Putamen (tissue), 1 donor: ENCODE measurements around the gene PM20D1.

Experiments used
- DNase-seq: peaks from one replicate; pipeline ENCODE4 v3.0.0-alpha.2; 2016; ENCODE audit warnings: low spot score

PM20D1 gene

DNA sequence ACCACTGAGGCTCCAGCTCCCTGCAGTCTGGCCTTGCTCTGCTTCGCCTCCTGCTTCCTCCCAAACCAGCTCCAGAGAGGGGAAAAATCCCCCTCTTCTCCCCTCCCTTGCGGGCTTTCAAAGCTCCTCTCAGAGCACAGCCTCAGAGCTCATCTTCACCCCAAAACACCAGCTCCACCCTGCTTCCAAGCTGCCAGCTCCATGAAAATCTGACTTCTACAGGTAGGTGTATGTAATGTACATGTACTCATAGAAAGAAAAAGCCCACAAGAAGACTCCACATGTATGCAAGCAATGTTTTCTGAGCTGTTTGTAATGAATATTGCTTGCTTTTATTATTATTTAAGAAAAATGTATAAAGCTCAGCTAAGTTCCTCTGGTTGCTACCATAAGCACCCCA lies 45.3 kb downstream of the PM20D1 start:
- DNase-seq, result no peak

DNA sequence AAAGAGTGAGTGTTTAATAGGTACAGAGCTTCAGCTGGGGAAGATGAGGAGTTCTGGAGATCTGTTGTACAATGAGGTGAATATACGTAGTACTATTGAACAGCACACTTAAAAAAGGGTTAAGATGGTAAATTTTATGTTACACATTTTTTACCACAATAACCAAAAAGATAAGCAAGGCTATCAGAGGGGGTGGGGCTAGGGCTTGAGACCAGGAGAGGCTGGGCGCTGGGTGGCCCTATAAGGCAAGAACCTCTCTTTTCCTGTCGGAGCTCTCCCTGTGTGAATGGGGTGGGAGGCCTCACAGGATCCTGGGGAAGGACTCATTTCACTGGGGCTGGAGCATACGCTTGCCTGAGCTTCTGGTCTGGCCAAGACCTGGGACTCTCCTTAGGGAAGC lies 45.9 kb downstream of the PM20D1 start:
- DNase-seq, result no peak

GRCh38 chr1:205802060-205802459 lies 47.9 kb downstream of the PM20D1 start:
- DNase-seq, result no peak

DNA sequence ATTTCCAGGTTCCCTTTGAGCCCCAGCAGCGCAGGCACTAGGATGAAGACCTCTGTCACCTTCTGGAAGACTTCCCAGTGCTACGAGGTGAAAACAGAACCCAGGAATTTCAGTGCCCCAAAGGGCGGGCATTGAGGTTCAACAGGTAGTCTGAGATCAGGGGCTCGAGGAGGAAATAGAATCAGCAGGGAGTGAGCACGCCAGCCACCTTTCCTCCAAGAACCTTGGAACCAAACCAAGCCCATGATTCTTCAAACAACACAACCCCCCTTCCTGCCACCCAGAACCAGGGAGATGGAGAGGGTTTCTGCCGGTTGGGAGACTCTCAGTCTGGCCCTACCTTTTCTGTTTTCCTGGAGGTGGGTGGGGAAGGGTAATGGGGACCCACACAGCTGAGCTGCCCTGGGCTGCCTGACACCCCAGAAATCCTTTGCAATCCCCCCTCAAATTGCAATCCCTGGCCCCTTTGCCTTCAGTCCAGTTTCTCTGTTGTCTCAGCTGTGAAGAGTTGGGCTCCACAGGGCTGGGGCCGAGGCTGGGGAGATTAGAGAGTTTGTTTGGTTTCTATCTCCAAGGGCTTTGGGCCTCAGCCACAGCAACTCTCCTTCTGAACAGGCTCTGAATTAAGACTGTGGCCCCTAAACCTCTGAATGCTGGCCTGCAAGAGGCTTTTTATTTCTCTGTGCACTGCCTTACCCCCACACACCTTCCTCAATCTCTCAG lies 48.8 kb downstream of the PM20D1 start:
- no peak for DNase-seq

DNA sequence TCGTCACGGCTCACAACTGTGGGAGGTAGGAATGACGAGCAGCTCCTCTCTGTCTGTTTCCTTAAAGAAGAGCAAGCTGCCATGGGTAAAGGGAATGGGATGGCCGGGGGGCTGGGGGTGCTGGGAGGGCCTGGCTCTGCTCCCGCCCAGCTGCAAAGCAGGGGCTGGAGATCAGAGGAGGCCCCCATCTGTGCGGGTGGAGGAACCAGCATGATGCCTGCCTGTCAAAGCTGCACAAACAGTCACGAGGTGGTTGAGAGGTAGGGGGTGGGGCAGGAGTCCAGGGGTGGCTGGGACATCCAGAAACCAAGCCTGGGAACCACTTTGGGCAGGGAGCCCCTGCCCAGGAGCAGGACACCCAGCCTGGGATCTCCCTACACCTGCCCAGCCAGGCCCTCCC lies 49.5 kb downstream of the PM20D1 start:
- DNase-seq, result no peak

- DNase-seq, result no peak
These were observed 51.4 kb downstream of the PM20D1 start for GRCh38 chr1:205798577-205798976.

DNA sequence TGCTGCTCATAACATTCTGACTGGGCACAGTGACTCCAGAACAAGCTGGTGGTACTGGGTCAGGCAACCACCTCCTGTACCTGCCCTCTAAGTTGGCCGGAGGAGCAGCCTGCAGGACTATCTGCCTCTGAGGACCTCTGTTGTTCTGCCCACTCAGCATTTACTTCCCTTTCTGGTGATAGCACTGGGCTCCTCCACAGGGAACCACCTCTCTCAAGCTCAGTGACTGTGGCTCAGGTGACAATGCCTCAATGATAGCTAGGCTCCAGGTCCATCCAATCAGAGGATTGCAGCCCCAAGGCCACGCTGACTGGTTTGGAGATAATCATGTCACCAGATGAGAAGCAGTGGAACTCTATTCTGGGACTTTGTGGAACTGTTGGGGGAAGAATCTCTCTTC lies 52.8 kb downstream of the PM20D1 start:
- no peak for DNase-seq

DNA sequence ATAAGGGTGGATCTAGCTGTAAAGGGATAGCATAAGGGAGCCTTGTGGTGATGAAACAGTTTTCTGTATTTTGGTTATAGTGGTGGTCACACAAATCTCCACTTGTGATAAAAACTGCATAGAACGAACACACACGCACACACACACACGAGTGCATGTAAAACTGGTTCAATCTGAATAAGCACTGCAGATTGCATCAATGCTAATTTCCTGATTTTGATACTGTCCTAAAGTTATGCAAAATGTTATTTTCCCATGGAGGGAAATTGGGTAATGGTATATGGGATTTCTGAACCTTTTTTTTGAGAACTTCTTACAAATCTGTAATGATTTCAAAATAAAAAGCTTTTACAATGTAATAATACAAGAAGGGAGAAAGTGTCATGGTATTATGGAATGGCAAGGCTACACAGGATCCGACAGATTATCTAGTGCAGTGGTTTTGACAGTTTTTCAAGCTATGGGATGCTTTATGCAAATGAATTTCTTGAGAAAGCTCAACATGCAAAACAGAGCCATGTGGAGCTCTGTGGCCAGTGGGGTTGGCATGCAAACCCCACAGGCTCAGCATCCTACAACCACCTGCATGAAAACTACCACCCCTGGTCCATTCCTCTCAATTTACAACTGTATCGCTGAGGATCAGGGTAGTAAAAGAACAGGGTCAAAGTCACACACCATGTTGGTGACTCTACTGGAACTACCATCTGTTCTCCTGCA lies 55.8 kb downstream of the PM20D1 start:
- DNase-seq, result no peak

GRCh38 chr1:205792961-205793673 lies 56.8 kb downstream of the PM20D1 start:
- DNase-seq, result no peak

GRCh38 chr1:205792481-205792881 lies 57.5 kb downstream of the PM20D1 start:
- DNase-seq, result no peak

- peak; percentile 67 for DNase-seq
These were observed 58.3 kb downstream of the PM20D1 start for GRCh38 chr1:205791568-205792180.

- DNase-seq, result no peak
These were observed 62.5 kb downstream of the PM20D1 start for GRCh38 chr1:205787287-205787916.

GRCh38 chr1:205786601-205787000 lies 63.3 kb downstream of the PM20D1 start:
- no peak for DNase-seq

- DNase-seq, result no peak
These were observed 64.5 kb downstream of the PM20D1 start for GRCh38 chr1:205785446-205785845.

DNA sequence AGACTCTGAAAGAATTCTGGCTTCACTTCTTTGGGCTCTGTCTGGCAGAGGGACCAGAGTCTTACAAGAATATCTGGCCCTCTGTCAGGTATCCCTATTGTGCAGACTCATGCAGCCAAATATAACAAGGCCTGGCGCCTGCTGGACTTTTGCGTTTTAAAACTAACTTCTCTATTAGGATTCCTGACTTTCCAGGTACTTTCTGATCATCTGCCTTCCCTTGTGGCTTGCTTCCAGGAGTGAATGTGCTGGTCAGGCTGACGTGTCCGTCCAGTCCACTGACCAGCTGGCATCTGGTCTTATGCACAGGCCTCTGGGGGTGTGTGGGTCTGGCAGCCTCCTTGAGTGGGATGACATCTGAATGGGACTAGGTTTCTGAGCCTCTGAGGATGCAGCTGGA lies 66.0 kb downstream of the PM20D1 start:
- no peak for DNase-seq

GRCh38 chr1:205783433-205783795 lies 66.5 kb downstream of the PM20D1 start:
- no peak for DNase-seq

DNA sequence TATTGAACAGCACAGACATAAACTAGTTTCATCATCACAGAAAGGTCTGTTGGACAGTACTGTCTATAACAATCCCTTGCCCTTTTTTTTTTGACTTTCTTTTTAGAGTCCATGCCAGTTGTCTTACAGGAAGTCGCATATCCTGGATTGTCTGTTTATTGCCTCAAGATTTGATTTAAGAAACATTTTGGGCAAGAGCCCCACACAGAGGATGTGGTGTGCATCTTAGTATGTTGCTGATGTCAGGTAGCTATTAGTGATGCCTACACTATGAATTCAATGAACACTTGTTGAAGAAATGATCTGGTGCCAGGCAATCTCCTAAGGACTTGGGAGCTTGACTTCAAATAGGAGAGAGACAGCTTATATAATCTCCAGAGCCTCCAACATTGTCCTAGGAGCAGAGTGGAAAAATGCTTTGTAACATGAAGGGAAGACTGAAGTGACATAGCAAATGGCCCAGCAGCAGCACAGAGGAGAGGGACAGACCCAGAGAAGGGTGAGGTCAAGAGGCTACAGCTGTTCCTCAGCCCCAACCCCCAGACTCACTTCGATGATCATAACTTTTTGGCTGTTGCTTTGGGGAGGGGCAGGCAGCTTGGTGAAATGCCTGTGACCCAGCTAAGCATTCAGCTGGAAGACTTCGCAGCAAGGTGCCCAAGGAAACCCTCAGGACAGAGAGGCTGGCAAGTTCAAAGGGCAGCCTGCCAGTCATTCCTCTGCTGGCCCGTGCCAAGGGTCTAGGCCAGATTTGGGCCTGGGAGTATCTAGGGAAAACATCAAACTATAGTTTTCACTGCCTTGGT lies 67.1 kb downstream of the PM20D1 start:
- DNase-seq, result no peak

DNA sequence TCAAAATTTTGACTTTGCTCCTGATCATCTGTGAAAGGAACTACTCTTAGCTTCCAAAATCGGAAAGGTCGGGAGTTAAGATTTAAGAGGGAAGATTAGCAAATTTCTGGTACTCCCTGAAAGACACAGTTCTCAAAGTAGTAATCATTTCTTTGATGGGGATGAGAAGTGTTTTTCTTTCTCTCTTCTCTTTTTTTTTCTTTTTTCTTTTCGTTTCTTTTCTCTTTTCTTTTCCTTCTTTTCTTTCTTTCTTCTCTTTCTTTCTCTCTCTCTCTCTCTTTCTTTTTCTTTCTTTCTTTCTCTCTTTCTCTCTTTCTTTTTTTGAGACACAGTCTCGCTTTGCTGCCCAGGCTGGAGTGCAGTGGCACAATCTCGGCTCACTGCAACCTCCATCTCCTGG lies 69.6 kb downstream of the PM20D1 start:
- DNase-seq, result no peak
